ENCODE measurements around the gene SYPL2.
A peak's percentile ranks its signal among the peaks of the same experiment; 100 is the strongest.

SYPL2 gene

GRCh38 chr1:109495738-109496137, 29.4 kb downstream of the SYPL2 start:
- no peak for TF ChIP-seq CTCF (conservative IDR thresholded peaks at IDR 0.05; ENCODE audit: low read depth, low read length)
- H3K4me3 ChIP-seq (ENCODE audit: low read length) = no peak overlapping the region
- DNase-seq (ENCODE audit: low read depth) = no peak

GRCh38 chr1:109497449-109498160, 31.3 kb downstream of the SYPL2 start:
- no peak for DNase-seq (ENCODE audit: low read depth)
- no peak overlapping the region for H3K4me3 ChIP-seq (ENCODE audit: low read length)
- TF ChIP-seq CTCF (conservative IDR thresholded peaks at IDR 0.05; ENCODE audit: low read depth, low read length) = no peak

GRCh38 chr1:109498161-109498801, 31.9 kb downstream of the SYPL2 start:
- no peak for DNase-seq (ENCODE audit: low read depth)
- no peak overlapping the region for H3K4me3 ChIP-seq (ENCODE audit: low read length)
- TF ChIP-seq CTCF (conservative IDR thresholded peaks at IDR 0.05; ENCODE audit: low read depth, low read length) = peak; percentile 73

- no peak for TF ChIP-seq CTCF (conservative IDR thresholded peaks at IDR 0.05; ENCODE audit: low read depth, low read length)
- no peak for DNase-seq (ENCODE audit: low read depth)
These were observed 32.7 kb downstream of the SYPL2 start for GRCh38 chr1:109499081-109499480.

GRCh38 chr1:109499661-109500536, 33.6 kb downstream of the SYPL2 start:
- TF ChIP-seq CTCF (conservative IDR thresholded peaks at IDR 0.05; ENCODE audit: low read depth, low read length) = peak; percentile 74
- H3K4me3 ChIP-seq (ENCODE audit: low read length) = no peak overlapping the region
- no peak for DNase-seq (ENCODE audit: low read depth)

More at GRCh38 chr1:109499081-109499480, 32.7 kb downstream of the SYPL2 start:
- H3K4me3 ChIP-seq (ENCODE audit: low read length) = no peak overlapping the region

- TF ChIP-seq CTCF (conservative IDR thresholded peaks at IDR 0.05; ENCODE audit: low read depth, low read length) = no peak
- DNase-seq (ENCODE audit: low read depth) = no peak
- H3K4me3 ChIP-seq (ENCODE audit: low read length) = no peak overlapping the region
These were observed 34.6 kb downstream of the SYPL2 start for GRCh38 chr1:109500941-109501381.
